Hematopoietic multipotent progenitor cell treated with erythropoietin and hydrocortisone succinate and interleukin-3 and kit ligand, for 4 days (in vitro differentiated cells): ENCODE measurements around the gene MOB1A.
"Not testable (repeated sequence)": the region's sequence is repeated elsewhere in the genome, so short reads cannot be mapped to it uniquely, and the experiment has no call there.

ENCODE experiments used
- DNase-seq: peaks from one replicate; pipeline ENCODE4 v3.0.0-alpha.2; 2015

MOB1A gene

DNA sequence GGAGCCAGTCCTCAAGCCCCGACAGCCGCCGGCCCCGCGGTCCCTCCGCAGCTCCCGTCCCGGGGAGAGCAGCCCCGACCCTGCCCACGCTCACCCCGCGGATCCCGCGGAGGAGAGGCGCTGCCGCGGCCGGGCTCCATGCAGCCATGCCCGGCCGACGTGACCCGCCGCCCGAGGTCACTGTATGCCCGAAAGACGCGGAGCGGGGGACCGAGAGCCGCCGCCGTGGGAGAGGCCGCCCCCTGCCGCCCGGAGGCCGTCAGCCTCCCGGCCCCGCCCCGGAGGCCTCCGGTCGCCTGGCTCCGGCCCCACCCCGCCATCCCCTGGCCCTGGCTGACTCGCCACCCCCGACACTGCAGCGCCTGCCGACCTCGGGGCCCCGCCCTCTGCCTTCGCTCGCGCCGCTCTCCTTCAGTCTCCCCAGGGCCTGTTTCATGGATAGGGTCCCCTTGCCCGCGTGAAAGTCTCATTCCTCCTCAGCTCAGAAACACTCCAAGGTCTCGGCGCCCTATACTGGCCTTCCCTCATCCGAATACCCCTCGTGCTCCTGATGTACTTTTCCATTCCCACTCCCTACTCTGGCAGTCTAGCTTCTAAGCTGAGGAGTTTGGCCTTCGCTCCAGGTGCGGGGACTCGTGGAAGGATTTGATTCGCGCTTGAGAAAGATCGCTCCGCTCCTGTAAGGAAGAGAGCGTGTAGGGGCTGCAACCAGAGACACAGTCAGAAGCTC is 30.8 kb downstream of the MOB1A start, which contains the start of gene BOLA3:
BOLA3 (minus strand) TSS at position 186 of the 730 bp plus-strand sequence; CDS start at position 148, 38 bp downstream.
- DNase-seq = peak; percentile 97

DNA sequence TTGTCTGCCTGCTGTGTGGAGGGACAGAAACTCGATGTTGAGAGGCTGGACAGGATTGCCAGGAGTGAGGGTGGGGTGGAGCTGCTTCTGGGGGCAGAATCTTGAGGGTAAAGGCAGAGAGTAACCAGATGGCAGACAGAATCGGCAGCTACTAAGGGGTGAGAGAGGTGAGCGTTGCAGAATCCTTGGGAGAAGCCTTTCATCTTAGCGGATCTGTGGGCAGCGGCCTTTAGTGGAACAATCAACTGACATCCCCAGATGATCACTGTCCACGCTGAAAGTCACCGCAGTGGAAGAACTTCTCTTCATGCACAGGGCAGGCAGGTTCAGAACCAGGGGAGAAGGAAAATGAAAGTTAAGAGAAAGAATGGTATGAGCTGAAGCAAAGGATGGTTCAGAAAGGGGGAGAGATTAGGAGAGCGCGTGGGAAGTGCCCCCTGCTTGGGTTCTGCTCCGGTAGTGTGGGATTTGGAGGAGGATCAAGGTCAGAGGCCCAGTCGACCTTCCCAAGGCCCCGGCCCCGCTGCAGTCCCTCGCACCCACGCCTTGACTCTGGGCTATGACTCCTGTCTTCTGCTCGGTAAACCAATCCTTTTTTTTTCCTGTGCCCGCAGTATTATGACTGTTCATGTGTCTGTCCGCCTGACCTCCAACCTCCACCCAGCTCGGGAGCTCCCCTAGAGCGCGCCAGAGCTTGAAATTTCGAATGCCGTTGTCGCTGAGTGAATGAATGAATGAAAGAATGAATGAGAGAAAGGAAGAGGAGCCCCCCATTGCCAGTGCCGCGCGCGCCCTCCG is 31.6 kb downstream of the MOB1A start:
- DNase-seq = peak; percentile 72

DNA sequence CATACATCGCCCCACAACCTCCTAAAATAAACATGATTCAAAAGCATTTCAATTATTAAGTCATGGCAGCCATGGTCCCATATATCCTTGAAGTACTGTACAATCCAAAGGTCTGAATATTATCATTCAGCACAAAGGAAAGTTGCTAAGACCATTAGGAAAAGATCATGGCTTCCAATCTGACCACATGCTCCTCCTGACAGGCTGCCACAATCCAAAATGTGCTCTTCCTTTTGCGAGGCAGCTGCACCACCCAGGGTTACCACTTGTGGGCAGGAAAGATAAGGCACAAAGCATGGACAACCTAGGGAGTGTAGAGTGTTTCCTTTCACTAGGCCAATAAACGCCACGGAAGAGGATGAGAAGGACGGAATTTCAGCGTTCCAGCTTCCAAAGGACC is 36.3 kb downstream of the MOB1A start:
- peak; percentile 86 for DNase-seq

DNA sequence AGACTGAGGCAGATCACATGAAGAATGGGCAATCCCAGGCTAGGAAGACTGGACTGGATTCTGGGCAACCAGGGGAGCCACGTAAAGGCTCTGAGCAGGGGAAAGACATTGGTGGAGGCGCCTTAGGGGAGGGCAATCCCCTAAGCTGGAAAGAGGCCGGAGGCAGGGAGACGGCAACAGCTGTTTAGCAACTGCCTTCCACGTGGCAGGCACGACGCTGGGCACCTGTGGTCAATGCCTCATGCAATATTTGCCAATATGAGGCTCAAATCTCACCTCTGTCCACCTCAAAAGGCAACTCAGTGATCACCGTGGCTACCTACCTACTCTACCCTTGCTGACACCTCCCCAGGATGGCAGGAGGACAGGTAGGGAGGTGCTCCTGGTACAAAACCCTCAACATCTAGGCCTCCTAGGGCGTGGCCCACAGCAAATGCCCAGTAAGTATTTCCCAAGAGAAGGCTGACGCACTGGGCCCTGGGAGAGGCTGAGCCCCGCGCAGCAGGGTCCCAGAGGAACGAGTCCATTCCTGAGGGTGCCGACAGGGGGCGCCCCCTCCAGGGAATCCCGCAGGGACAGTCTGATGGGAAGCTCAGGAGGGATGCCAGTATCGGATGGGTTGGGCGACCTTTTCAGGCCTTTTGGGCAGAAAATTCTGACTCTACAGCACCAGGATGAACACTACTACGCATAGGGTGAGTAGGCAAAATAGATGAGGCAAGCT is 39.9 kb downstream of the MOB1A start:
- DNase-seq = no peak

DNA sequence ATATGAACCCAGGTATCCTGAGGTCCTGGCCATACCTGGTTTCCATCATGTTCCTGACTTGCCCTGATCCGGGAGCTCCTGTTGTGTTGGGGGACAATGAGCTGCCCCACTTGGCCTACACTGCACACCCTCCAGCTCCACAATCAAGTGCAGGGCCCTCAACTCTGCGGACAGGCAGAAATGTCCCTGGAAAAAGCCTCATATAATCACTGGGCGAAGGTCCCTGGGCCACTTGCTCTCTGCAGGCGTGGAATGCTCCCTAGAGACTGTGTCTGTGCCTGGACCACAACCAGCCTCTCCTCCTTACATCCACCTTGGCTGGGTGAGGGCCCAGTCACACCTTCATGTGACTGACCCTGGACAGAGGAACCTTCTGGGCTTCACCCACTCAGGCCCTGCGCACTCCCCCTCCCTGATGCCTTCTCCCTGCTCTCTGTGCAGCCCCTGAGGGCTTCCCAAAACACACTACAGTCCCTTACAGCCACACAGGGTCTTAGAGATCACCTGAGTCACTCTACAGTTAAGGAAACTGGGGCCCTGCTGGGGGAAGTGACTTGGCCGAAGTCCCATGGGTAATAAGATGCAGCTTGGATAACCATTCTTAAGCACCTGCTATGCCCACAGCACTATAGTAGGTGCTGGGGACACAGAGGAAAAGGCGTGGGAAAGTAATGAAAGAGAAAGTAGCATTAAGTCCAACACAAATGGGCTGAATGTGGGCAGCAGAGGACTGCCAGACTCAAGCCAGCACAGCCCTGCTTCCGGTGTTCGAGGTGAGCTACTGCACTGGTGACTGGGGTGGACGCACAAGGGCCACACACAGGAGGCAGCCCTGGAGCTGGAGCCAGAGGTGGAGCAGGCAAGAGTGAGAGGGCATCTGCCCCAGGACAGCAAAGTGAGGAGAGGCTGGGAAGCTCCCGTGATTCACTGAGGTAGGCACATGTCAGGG is 40.8 kb downstream of the MOB1A start:
- no peak for DNase-seq

DNA sequence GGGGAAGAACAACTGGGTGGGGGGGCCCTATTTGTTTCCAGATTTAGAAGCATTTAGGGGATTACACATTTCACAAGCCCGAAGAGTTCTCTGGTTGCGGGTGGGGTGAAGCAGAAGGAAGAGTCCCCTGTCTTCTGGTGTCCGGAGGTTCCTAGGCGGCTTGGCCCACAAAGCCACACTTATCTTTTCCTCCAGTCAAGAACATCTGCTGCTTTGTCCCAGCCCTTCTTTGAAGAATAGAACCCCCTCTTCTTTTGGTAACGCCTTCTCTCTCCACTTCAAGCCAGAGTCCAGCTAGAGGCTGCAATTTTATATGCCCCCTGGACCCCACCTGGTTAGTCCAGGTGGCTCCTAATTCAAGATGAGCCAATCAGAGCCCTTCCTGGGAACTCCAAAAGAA is 46.8 kb downstream of the MOB1A start:
- peak; percentile 94 for DNase-seq

DNA sequence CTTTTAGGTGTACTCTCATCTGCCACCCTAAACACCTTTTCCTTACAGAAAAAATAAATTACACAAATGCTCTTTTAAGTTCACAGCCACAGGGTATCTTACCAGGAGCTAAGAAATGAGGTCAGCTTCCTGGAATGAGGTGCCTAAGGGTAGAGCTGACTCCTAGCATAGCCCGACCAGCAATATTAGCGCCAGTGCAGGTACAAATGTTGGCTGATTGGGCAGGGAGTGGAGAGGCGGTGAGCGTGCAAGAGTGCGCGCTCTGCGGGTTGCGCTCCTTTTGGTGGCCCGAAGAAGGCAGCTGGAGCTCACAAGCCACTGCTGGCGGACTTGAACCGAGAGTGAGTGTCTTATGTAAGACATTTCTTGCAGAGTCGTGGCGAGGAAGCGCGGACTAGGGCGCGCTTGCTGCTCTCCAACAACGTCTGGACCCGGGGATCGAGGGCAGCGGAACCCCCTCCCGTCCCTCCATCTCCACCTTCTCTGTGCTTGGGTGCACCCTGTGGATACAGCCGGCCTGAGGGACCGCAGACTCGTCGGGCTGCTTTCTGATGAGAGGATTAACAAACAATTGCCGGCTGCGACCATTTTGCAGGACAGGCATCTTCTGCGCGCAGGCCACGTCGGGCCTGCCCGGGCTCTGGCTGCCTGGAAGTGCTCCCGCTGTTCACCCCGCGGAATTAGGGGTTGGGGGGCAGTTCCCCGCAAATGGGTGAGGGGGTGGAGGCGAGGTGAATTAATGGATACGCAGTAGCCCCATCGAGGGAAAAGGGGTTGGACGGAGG is 48.3 kb downstream of the MOB1A start:
- DNase-seq = peak; percentile 37

DNA sequence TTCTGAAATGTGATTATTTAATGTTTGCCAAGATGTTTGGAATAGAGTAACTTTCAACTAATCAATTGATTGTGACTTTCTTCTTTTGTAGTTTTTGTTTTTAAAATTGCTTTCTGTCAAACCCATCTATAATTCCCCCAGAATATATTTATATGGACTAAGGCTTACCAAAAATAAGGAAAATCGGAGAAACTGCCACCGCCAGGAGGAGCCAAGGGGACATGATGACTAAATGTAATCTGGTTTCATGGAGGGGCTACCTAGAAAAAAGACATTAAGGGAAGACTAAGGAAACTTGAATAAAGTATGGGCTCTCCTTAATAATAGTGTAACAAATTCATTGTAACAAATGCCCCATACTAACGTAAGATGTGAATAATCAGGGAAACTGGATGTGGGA is 50.5 kb downstream of the MOB1A start:
- DNase-seq = no peak

DNA sequence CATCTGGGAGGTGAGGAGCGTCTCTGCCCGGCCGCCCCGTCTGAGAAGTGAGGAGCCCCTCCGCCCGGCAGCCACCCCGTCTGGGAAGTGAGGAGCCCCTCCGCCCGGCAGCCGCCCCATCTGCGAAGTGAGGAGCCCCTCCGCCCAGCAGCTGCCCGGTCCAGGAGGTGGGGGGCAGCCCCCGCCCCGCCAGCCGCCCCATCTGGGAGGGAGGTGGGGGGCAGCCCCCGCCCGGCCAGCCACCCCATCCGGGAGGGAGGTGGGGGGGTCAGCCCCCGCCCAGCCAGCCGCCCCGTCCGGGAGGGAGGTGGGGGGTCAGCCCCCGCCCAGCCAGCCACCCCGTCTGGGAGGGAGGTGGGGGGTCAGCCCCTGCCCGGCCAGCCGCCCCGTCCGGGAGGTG is 54.7 kb downstream of the MOB1A start:
- not testable (repeated sequence) for DNase-seq

DNA sequence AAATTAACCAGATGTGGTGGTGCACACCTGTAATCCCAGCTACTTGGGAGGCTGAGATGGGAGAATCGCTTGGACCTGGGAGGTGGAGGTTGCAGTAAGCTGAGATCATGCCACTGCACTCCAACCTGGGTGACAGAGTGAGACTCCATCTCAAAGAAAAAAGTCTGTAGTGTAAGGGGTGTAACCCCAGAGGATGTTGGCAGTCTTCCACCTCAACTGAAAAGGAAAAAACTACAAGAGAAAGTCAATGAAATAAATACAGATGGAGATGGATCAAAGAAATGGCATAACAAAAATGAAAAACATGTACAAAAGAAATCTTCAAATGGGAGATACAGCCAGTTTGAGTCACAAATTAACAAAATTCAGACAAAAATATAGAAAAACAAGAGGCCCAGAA is 56.8 kb downstream of the MOB1A start:
- not testable (repeated sequence) for DNase-seq

DNA sequence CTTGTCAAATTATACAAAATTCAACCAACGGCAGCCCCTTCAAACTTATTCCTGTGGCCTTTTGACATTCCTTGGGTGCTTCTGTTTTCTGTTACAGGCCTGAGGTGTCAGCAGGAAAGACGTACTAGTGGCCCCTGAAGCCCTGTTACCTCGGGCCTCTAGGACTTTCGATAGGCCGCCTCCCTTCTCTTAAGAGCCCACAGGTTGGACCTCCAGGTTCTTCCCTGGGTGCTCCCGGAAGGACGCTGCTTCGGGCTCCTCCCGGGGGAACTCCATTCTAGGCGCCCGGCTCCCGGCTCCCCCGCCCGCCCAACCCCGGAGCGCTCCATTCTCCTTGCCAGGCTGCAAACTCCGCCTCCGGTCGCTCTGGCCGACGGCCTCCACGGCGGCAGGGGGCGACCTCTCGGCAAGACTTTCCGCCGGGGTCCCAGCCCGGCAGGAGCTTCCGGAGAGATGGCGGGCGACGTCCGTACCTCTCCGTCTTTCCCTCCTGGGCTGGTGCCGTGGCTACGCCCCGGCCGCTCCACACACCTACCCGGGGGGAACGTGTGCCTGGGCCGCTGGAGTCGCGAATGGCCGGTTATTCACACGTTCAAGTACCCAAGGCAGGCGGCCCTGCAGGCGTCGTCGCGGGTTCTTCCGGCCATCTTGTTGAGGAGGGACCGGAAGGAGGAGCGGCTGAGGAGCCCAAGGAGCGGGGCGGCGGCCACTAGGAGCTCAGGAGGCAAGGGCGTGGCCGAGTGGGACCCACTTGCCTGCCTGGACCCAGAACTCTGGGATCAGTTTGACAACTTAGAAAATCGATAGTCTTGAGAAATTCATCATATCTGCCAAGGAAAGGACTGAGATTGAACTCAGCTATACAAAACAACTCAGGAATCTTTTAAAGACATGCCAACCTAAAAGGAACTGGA is 58.5 kb downstream of the MOB1A start:
- peak; percentile 94 for DNase-seq

DNA sequence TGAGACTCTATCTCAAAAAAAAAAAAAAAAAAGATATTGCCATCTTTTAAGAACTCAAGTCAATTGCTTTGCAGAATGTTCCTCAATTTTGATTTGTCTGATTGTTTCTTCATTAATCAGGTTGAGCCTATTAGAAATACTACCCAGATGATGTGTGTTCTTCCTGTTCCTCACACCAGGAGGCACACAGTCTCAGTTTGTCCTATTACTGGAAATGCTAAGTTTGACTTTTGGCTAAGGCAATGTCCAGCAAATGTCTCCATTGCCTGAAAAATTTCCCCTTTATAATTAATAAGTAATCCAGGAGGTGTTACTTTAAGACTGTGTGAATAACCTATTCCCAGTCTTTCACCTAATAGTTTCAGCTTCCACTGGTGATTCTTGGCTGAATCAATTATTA is 59.3 kb downstream of the MOB1A start:
- peak; percentile 65 for DNase-seq

DNA sequence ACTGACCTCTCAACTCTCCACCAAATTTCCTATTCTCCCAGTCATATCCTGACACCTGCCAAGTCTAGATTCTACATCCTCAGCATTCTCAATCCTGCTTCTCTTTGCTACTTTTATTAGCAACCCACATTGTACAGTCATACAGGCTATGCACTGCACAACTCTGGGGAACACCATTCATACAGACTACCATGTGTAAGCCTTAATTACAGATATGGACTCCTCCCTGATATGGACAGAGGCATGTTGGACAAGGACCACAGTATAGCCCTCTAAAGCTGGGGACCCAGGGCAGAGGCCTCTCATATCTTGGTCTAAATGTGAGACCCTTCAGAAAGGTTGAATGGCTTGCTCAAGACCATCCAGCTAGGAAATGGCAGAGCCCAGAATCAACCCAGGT is 67.3 kb downstream of the MOB1A start:
- no peak for DNase-seq

DNA sequence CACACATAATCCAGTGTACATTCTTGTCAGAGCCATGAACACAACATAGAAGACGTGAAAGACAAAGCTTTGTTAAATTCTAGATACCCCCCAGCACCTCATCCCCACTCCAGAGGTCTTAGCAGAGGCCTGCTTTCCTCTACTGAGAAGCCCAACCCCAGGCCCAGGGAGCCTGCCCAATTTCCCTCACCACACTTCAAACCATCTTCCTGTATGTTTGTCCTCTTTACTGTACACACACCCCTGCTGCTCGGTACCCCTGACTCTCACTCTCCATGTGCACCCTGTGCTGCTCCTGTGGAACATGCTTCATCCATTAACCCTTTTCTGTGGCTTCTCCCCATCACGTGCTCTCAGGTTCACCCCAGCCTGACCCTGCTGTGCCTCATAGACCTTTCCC is 68.1 kb downstream of the MOB1A start:
- DNase-seq = no peak

DNA sequence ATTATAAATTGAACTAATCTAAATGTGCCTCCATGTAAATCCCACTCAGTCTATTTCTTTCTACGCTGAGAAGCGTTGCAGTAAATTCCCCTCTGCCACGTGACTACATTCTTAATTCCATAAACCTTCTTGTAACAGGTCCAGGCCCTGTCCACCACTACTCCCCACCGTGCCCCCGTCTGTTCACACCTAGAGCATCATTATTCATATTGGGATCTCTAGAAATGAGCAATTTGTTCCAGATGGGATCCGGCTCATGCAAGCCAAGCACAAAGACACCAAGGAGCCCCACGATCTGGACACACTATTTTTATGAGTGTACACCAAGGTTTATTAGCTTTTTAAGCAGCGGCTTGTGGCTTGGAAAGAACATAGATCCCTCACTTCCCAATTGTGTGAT is 69.1 kb downstream of the MOB1A start:
- no peak for DNase-seq

DNA sequence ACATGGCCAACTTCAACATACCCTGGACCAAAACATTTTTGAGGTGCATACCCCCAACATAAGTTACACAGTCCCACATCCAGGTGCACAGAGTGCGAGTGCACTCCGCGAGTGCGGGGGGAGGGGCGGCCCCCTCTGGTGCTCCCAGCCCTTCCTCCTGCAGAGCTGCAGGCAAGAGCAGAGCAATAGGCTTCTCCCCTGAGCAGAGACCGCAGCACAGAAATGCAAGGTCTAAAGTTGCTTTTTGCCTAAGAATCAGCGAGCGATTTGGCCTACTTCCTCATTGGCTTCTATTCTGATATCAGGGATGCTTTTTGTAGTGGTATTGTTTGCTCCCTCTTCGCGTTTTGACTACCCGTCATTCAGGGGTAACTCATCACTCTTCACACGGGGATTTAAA is 71.6 kb downstream of the MOB1A start:
- no peak for DNase-seq

DNA sequence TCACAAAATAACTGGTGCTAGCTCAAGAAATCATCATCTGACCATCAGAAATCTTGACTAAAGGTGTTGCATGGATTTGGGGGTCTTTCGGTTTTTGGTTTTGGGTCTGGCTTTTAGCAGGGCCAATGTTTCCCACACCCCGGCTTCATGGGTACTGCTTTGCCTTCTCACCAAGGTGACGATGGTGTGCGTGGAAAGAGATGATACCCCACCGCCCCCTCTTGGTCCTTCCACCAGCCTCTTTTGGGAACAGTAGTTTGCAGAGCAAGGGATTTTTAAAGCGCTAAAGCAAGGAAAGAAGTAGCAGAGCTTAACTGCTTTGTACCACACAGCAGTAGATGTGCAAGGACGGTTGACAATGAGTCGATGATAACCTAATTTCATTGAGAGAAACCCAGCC is 73.3 kb downstream of the MOB1A start:
- no peak for DNase-seq

DNA sequence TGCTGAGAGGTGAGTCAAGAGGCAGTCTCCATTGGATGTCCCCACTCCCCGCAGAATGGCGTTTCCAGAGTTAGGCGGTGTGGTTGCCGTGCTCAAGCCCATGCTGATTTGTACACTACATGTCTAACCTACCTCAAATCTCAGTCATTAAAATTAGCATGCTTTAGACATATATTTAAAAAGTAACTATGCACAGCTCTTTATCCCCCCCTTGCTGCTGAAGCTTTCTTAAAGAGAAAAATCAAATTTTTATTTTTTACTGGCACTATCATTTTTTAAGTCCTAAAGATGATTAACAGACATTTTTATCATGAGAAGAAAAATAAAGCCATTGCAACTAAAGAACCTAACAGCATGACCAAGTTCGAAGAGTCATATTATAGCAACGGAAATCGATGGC is 73.8 kb downstream of the MOB1A start:
- peak; percentile 45 for DNase-seq

DNA sequence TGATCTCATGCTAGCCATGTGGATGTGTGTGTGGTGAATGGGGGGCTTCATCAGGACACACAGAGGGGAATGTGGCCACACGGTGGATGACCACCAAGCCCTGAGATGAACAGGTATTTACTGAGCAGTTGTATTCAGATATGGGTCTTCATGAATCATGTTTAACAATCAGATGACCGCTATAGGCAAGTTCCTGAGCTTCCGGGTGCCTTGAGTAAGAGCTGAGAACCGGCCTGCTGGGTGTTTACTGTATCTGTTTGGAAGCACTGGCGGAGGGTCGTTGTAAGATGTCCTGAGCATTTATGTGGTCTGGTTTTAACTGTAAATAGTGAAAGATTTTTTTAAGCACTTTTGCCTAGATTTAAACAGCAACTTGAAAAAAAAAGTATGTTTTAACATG is 74.9 kb downstream of the MOB1A start:
- no peak for DNase-seq
